ENCODE measurements around the gene TMIE.

- TF ChIP-seq CTCF (IDR thresholded peaks at IDR 0.05) (no peak), ZFX (IDR thresholded peaks at IDR 0.05; ENCODE audit: borderline replicate concordance) (no peak)
Measured at GRCh38 chr3:46742992-46743585, 41.9 kb downstream of the TMIE start.
